HG02938 (cell line): ENCODE results near the gene NFIB.

Experiments
- ATAC-seq: cut with Tn5 transposase; IDR thresholded peaks from one replicate; pipeline ENCODE4 v1.9.1; 2021; ENCODE audit warnings: mild to moderate bottlenecking, moderate library complexity; ENCODE audit not compliant: unreplicated experiment

The NFIB gene

GRCh38 chr9:14307989-14308852 is 5.7 kb downstream of the NFIB start:
- ATAC-seq = no peak

DNA sequence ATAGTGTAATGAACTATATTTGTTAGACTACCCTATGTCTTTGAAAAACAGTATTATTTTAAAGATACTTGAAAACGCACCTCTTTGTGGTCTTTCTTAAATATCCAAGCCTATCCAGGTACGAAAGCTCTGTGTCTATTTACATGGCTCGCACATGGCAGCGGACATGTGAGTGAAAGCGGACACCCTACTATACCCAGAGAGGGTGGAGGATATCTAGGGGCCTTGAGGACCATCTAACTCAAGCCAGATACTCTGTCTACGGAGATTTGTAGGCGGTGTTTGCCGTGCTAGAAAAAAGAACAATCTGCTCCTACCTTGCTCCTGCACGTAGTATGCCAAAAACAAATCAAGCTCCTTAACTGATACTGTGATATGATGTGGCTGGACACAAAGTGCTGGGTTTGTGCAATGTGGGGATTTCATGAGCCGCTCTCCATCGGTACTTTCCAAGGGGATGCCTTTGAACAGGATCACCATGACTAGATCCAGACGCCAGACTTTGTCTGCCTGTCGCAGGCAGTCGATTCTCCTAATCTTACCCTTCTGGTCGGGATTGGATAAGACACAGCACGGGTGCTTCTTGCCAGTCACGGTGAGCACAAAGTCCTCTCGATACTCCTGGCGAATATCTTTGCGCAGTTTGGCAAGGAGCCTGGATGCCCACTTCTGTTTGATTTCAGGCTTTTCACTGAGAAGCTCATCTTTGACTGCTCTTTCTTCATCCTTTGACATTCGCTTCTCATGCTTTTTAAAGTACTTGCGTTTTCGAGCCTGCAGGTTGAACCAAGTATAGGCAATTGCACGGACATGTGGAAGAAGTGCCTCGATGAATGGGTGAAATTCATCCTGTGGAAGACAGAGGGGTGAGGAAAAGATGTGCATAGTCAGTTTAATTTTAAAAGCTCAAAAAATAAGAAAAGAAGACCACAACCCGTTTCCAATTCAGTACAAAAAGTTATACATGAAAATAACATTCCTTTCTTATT is 7.0 kb downstream of the NFIB start:
- ATAC-seq = no peak

DNA sequence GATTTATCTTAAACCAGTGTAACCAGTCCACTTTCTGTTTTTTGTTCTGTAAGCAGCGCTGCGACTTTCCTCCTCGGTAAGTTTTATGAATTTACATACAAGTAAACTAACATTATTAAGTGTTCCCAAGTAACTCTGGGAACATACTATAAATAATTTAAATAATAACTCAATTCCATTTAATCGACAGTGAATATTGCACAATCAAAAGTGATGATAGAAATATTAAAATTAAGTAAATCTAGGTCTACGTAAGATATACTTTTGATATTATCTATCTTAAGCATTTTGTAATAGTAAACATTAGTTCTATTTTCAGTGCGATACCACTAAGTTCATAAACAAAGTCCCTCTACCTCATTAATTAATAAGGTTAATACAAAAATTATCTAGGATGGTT is 7.8 kb downstream of the NFIB start:
- no peak for ATAC-seq

GRCh38 chr9:14304259-14304658 is 9.7 kb downstream of the NFIB start:
- no peak for ATAC-seq

GRCh38 chr9:14303521-14303920 is 10.4 kb downstream of the NFIB start:
- no peak for ATAC-seq

DNA sequence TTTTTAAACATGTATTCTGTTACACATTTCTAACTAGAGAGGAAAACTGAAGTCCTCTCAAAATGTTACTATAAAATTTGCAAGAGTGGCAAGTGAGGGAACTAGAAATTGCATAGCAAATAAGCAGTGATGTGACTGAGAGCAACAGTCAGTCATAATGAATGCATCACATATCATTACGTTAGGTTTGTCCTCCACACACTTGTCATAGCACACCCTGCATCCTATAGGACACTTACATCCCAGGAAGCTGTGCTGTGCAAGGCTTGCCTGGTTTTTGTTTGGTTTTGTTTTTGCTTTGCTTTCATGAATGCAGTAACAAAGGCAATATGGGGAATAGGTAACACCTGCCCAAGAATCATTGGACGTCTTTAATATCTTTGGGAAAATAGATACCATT is 10.8 kb downstream of the NFIB start:
- ATAC-seq = no peak

DNA sequence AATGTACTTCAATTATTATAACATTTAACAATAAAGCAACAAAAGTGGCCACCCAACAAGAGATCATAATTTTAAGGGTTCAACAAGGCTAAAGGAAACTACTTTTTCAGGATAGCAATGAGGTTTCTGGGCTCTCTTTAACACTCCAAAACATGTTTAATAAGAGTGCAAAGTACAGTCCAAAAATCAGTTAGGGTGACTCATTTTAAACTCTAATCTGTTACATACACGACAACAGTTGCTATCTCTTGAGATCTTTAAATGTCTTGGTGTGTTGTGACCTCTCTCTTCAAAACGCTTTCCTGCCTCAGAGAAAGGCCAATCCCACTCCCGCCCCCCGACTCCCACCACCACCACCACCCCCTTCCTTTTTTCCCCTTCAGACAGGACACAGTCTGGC is 11.5 kb downstream of the NFIB start:
- no peak for ATAC-seq

DNA sequence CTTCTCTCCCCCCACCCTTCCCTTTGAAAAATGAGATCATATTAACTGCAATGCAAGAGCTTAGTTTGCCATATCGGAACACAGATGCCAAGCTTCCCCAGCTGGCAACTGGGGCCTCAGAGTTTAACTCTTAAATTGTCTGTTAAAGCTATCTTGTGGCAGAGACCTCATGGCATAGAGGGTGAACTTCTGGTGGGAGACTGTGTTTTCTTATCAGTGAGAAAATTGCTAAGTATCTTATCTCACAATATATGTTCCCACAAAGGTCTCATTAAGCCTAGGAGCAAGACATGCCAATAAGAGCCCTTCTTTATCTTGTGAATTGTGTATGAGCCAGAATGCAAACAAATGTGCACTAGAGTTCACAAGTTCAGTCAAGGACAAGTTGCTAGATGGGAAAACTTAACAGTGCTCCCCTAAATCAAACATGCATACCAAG is 12.3 kb downstream of the NFIB start:
- no peak for ATAC-seq

DNA sequence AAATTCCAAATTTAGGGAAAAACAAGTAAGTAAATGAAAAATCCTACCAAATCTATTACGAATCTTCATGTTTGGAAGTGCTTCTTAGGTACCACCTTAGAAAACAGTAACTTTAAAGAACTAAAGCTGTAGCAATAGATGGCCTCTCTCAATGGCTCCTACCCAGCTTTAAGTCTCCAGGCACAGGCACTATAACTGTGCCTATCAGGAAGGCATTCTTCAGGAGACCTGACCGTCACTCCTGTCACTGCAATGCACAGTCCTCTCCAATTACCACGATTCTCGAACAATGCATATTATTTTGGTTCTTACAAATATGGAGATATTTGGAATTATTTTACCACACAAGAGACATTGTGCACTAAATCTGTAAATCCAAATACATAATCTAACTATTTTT is 12.9 kb downstream of the NFIB start:
- ATAC-seq = no peak

GRCh38 chr9:14300588-14300987 is 13.4 kb downstream of the NFIB start:
- ATAC-seq = no peak

GRCh38 chr9:14300040-14300439 is 13.9 kb downstream of the NFIB start:
- ATAC-seq = no peak

GRCh38 chr9:14298601-14299022 is 15.3 kb downstream of the NFIB start:
- ATAC-seq = no peak

GRCh38 chr9:14296495-14297113 is 17.3 kb downstream of the NFIB start:
- ATAC-seq = no peak

GRCh38 chr9:14294659-14295058 is 19.3 kb downstream of the NFIB start:
- no peak for ATAC-seq

DNA sequence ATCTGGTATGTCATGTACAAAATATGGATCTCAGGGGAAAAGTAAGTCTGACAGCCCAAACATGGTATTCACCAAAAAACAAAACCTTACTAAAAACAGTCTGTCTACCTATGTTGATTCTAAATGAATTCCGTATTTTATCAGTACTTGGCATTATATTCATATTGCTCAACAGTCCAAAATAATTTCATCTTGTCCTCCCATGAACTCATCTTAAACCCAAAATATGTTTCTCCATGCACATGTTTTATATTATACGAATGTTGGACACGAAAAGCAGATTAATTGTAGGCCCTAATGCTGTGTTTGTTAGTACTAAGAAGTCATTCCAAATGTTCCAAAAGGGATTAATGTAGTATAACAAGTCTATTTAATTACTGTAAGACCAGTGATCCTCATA is 20.1 kb downstream of the NFIB start:
- ATAC-seq = no peak

GRCh38 chr9:14292181-14292739 is 21.7 kb downstream of the NFIB start:
- no peak for ATAC-seq

- ATAC-seq = no peak
These were observed 24.0 kb downstream of the NFIB start for GRCh38 chr9:14289916-14290315.

DNA sequence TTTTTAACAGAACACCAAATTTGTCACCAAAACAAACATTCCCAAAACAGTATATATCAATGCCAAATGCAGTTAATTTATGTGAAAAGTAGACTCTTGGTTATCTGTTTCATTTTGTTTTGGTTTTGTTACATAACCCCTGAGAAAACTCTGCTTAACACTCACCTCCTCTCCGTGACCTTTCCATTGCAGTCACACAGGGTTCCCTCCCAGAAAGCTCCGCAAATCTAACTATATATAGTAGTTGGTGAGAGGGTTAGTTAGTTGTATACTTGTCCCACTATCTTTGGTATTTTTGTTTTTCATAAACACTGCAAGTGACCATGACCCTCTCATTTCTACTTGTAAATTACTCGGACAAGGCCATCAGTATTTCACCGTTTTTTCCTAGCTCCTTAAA is 25.5 kb downstream of the NFIB start:
- ATAC-seq = no peak

DNA sequence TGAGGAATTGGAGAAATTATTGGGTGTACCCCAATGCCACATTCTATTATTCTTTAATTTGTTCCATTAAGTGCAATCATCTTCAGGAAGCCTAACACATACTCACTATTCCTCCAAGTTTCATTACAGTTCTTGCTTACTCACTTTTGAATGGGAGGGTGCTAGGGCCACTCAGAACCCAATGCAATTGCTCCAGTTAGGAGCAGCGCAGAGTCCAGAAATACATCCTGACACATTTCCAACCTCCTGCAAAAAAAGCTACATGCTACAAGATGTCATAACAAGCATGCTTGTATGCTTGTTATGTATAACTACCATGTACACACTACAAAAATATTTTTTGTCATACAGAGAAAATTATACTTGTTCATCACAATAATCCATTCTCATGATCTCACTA is 27.8 kb downstream of the NFIB start:
- ATAC-seq = no peak

GRCh38 chr9:14283276-14283675 is 30.7 kb downstream of the NFIB start:
- no peak for ATAC-seq

GRCh38 chr9:14281876-14282275 is 32.1 kb downstream of the NFIB start:
- ATAC-seq = no peak
